HEK293T (cell line): ENCODE measurements around the gene ELL3.

Experiments
- ARNT ChIP-seq: fragments of 450-650 bp; IDR thresholded peaks from 2 replicates; pipeline ENCODE4 v1.6.1; 2017; ENCODE audit warnings: mild to moderate bottlenecking
- BHLHE40 ChIP-seq: fragments of 450-650 bp; IDR thresholded peaks from 2 replicates; pipeline ENCODE4 v1.6.1; 2016; ENCODE audit warnings: mild to moderate bottlenecking, moderate library complexity, borderline replicate concordance
- CTBP1 ChIP-seq: fragments of 450-650 bp; IDR thresholded peaks from 2 replicates; pipeline ENCODE4 v1.6.1; 2016; ENCODE audit warnings: borderline replicate concordance
- ELF4 ChIP-seq: fragments of 450-650 bp; IDR thresholded peaks from 2 replicates; pipeline ENCODE4 v1.6.1; 2017; ENCODE audit warnings: antibody characterized with exemption
- FOXA1 ChIP-seq: fragments of 450-650 bp; IDR thresholded peaks from 2 replicates; pipeline ENCODE4 v1.6.1; 2016; ENCODE audit warnings: mild to moderate bottlenecking
- FOXM1 ChIP-seq: fragments of 450-650 bp; IDR thresholded peaks from 2 replicates; pipeline ENCODE4 v1.6.1; 2017; ENCODE audit warnings: mild to moderate bottlenecking, borderline replicate concordance
- L3MBTL2 ChIP-seq: fragments of 450-650 bp; conservative IDR thresholded peaks from 2 replicates; pipeline ENCODE4 v1.6.1; 2016; ENCODE audit warnings: mild to moderate bottlenecking
- NFRKB ChIP-seq: fragments of 450-650 bp; IDR thresholded peaks from 2 replicates; pipeline ENCODE4 v1.6.1; 2016; ENCODE audit warnings: mild to moderate bottlenecking, moderate library complexity
- PKNOX1 ChIP-seq: fragments of 450-650 bp; IDR thresholded peaks from 2 replicates; pipeline ENCODE4 v1.6.1; 2016
- SP1 ChIP-seq: fragments of 450-650 bp; IDR thresholded peaks from 2 replicates; pipeline ENCODE4 v1.6.1; 2017
- SUZ12 ChIP-seq: fragments of 450-650 bp; IDR thresholded peaks from 2 replicates; pipeline ENCODE4 v1.6.1; 2016; ENCODE audit warnings: mild to moderate bottlenecking
- TARDBP ChIP-seq: fragments of 450-650 bp; IDR thresholded peaks from 2 replicates; pipeline ENCODE4 v1.6.1; 2016

GRCh38 chr15:43799945-43800285 is 23.1 kb upstream of the ELL3 start, which contains the start of gene SERINC4:
- TF ChIP-seq FOXM1 (no peak), L3MBTL2 (no peak), SUZ12 (no peak), NFRKB (no peak), FOXA1 (no peak), SP1 (no peak), PKNOX1 (no peak), BHLHE40 (no peak), ELF4 (no peak), CTBP1 (no peak), TARDBP (no peak), ARNT (no peak)
